Measurements from ENCODE around the gene ZNRD2.

GRCh38 chr11:65569164-65569972 is 909 bp upstream of the ZNRD2 start:
- TF ChIP-seq POLR2A (IDR thresholded peaks at IDR 0.05; ENCODE audit: low read length), result no peak
- TF ChIP-seq GATA1 (IDR thresholded peaks at IDR 0.05; ENCODE audit: low read depth, low read length), result no peak

Measured in erythroblast (primary cell).